ENCODE measurements around the gene FOXD1.

FOXD1 gene

DNA sequence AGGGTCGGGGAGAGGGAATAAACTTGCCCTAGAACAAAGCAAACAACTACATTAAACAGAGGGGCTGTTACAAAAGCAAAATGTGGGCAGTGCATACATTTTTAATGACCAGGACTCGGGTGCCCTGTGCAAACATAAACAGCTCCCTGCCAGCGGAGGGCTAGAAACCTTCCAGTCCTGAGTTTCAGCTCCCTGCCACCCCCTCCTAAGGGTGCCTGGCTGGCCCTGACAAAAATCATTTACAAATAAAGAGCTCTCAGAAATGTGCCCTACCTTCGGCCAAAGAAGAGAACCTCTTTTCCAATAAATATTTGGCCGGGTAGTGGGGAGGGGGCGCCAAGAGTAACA is 29.5 kb downstream of the FOXD1 start:
- DNase-seq (ENCODE audit: low spot score) = no peak
- in situ Hi-C loops (cut with MboI; ENCODE audit: low pct_unique_long_range_greater_than_20kb, low sequenced_read_pairs, unreplicated experiment) = no loop called here
- TF ChIP-seq, protein P1, sequence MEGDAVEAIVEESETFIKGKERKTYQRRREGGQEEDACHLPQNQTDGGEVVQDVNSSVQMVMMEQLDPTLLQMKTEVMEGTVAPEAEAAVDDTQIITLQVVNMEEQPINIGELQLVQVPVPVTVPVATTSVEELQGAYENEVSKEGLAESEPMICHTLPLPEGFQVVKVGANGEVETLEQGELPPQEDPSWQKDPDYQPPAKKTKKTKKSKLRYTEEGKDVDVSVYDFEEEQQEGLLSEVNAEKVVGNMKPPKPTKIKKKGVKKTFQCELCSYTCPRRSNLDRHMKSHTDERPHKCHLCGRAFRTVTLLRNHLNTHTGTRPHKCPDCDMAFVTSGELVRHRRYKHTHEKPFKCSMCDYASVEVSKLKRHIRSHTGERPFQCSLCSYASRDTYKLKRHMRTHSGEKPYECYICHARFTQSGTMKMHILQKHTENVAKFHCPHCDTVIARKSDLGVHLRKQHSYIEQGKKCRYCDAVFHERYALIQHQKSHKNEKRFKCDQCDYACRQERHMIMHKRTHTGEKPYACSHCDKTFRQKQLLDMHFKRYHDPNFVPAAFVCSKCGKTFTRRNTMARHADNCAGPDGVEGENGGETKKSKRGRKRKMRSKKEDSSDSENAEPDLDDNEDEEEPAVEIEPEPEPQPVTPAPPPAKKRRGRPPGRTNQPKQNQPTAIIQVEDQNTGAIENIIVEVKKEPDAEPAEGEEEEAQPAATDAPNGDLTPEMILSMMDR (IDR thresholded peaks at IDR 0.05; ENCODE audit: extremely low read depth, insufficient read depth, missing control alignments) = no peak

DNA sequence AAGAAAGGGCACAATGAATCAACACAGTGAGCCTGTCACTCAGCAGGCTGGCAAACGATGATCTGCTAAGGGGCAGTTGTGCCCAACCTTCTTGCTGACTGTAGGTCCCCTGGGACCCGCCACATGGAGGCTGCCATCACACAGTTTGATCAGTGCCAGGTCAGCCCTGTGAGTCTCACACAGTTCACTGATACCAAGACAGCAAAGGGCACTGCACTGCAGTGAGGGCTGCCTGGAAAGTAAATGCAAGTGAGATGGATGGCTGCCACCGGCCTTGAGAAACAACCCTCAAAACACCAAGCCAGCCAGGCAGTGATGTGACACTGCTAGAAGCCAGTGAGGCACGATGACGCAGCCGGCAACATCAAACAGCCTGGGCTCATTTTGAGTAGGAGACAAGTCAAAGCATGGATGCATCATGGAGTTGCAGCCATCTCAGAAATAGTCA is 30.3 kb downstream of the FOXD1 start:
- DNase-seq (ENCODE audit: low spot score) = no peak
- in situ Hi-C loops (cut with MboI; ENCODE audit: low pct_unique_long_range_greater_than_20kb, low sequenced_read_pairs, unreplicated experiment) = no loop called here
- TF ChIP-seq, protein P1 (IDR thresholded peaks at IDR 0.05; ENCODE audit: extremely low read depth, insufficient read depth, missing control alignments) = no peak

DNA sequence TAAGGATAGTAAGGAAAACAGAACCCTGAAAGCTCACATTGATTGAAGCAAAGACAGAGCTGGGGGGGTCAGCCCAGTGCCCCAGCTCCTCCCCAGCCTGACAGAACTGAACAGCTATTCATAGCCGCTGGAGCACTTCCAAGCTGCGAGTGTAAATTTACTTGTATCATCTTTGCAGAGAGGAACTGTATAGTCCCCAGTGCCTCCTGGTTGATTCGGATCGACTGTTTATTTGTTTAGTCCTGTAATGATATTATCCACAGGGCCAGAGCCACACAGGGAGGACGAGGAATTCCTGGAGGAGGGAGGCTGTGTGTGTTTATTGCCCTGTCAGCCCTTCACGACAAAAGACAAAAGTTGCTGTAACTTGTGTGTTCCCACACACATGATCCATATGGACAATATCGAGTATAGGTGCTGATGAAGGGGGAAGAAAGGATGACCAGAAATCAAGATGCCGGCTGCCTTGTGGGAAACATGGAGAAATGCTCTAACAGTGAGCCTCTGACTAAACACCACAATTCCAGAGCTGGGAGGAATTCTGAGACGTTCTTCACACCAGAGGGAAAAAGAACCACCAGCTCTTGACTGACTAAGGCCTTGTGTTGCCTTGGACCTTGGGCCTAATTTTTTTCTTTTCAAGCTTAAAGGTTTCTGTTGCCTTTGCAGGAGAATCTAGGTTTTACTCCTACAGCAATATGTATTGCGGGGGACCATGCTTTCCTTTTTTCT is 31.1 kb downstream of the FOXD1 start:
- TF ChIP-seq, protein P1 (IDR thresholded peaks at IDR 0.05; ENCODE audit: extremely low read depth, insufficient read depth, missing control alignments) = no peak
- no peak for DNase-seq (ENCODE audit: low spot score)
- in situ Hi-C loops (cut with MboI; ENCODE audit: low pct_unique_long_range_greater_than_20kb, low sequenced_read_pairs, unreplicated experiment) = no loop called here

DNA sequence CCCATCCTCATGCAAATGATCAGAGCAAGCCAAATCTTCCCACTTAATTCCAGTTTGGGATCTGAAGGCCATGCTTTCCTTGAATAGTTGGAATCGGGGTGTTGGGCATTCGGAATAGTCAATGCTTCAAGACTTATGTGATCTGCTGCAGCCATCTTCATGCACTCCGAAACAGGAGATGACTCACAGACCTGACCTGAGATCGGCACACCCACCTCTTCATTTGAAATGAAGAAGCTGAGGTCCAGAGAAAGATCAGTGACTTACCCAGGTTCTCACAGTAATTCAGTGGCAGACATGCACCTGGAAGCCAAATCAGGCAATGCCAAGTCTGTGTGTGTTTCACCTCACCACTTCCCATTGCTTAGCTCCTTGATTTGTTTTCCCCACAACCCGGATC is 33.0 kb downstream of the FOXD1 start:
- TF ChIP-seq, protein P1 (IDR thresholded peaks at IDR 0.05; ENCODE audit: extremely low read depth, insufficient read depth, missing control alignments) = no peak
- in situ Hi-C loops (cut with MboI; ENCODE audit: low pct_unique_long_range_greater_than_20kb, low sequenced_read_pairs, unreplicated experiment) = no loop called here
- no peak for DNase-seq (ENCODE audit: low spot score)

DNA sequence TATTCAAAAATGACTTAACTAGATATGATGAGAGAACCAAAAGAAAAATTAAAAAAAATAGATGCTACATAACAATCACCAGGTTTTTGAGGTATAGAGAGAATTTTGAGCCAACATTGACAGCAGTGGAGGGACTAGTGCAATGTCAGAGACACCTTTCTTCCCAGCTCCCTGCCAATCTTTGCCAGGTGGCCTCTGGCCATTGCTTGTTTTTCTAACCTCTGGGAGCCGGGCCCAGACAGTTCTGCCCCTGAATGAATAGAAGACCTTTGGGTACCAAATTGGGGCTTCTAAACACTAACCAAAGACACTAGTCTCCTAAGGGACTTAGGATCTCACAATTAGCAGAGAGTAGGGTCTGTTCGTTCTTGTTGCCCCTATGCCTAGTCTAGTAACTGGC is 33.4 kb downstream of the FOXD1 start:
- DNase-seq (ENCODE audit: low spot score) = no peak
- TF ChIP-seq, protein P1 (IDR thresholded peaks at IDR 0.05; ENCODE audit: extremely low read depth, insufficient read depth, missing control alignments) = no peak
- in situ Hi-C loops (cut with MboI; ENCODE audit: low pct_unique_long_range_greater_than_20kb, low sequenced_read_pairs, unreplicated experiment) = no loop called here

DNA sequence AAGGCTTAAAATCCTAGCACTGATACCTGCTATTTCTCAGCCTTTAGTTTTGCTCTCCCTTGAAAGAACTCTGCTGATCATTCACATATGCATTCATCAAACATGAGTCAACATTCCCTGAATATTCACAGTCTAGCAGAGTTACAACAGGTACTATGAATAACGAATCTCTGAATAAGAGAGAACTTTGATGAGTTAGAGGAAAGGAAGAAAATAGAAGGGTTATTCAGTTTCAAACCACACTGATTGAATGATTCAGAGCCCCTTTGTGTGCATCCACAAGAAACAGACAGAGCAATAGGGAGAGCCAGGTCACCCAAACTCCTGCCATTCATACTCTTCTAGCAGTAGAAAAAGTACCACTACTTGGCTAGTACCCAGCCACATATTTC is 36.0 kb downstream of the FOXD1 start:
- TF ChIP-seq, protein P1 (IDR thresholded peaks at IDR 0.05; ENCODE audit: extremely low read depth, insufficient read depth, missing control alignments) = no peak
- DNase-seq (ENCODE audit: low spot score) = no peak
- in situ Hi-C loops (cut with MboI; ENCODE audit: low pct_unique_long_range_greater_than_20kb, low sequenced_read_pairs, unreplicated experiment) = no loop called here
